SK-N-MC (cell line): Measurements from ENCODE around the gene CD72.
"Not testable (repeated sequence)": the region's sequence is repeated elsewhere in the genome, so short reads cannot be mapped to it uniquely, and the experiment has no call there.

ENCODE experiments used
- DNase-seq: peaks from one replicate; pipeline ENCODE4 v3.0.0-alpha.2; 2011; ENCODE audit warnings: low read depth, low spot score
- H3K27ac ChIP-seq: fragments of 200-600 bp; sonication (generic); 2 replicates; pipeline ENCODE4 v1.5.1; 2016; ENCODE audit warnings: mixed run types
- H3K36me3 ChIP-seq: fragments of 200-600 bp; sonication (generic); 2 replicates; pipeline ENCODE4 v1.6.1; 2017; ENCODE audit warnings: antibody characterized with exemption, low read length, mixed read lengths; ENCODE audit not compliant: insufficient read depth
- H3K4me3 ChIP-seq: fragments of 200-600 bp; sonication (generic); 2 replicates; pipeline ENCODE4 v1.5.1; 2016
- H3K9ac ChIP-seq: fragments of 200-600 bp; sonication (generic); 2 replicates; pipeline ENCODE4 v1.8.0; 2017; ENCODE audit warnings: mixed run types, mixed read lengths; ENCODE audit not compliant: insufficient read length
- H3K9me3 ChIP-seq: fragments of 200-600 bp; sonication (generic); 2 replicates; pipeline ENCODE4 v1.6.1; 2017; ENCODE audit warnings: low read depth, mild to moderate bottlenecking, antibody characterized with exemption, low read length, moderate library complexity, mixed read lengths
- EZH2 ChIP-seq: fragments of 200-600 bp; sonication (generic); IDR thresholded peaks from one replicate; pipeline ENCODE4 v1.6.1; 2017; ENCODE audit warnings: antibody characterized with exemption
- FOXP2 ChIP-seq: optimal IDR thresholded peaks from 2 replicates; pipeline ENCODE3; 2011; ENCODE audit warnings: mild to moderate bottlenecking, moderate library complexity; ENCODE audit not compliant: insufficient read depth; ENCODE audit errors: extremely low read length, control extremely low read depth
- POLR2AphosphoS5 ChIP-seq: IDR thresholded peaks from 2 replicates; pipeline ENCODE4 v1.6.1; 2012; ENCODE audit warnings: mild to moderate bottlenecking, low read depth, low read length, borderline replicate concordance

Gene CD72

GRCh38 chr9:35651956-35652828, 34.0 kb upstream of the CD72 start:
- no peak overlapping the region for H3K27ac ChIP-seq

GRCh38 chr9:35650341-35651158, 32.3 kb upstream of the CD72 start, which contains the start of gene SIT1:
SIT1 (minus strand) TSS chr9:35650931; CDS start chr9:35650853, 78 bp downstream.
- DNase-seq = no peak
- H3K9ac ChIP-seq = no peak within 1 kb of the TSS
- no peaks in the 10 kb centered on the region for H3K9me3 ChIP-seq
- TF ChIP-seq FOXP2 (no peak), POLR2AphosphoS5 (no peak), EZH2 (no peak)
- no peak within 1 kb of the TSS for H3K27ac ChIP-seq
- H3K36me3 ChIP-seq = no peaks in the 10 kb centered on the region
- H3K4me3 ChIP-seq = no peak within 1 kb of the TSS

More at GRCh38 chr9:35651956-35652828, 34.0 kb upstream of the CD72 start:
- no peak overlapping the region for H3K4me3 ChIP-seq
- no peaks in the 10 kb centered on the region for H3K36me3 ChIP-seq
- no peak for DNase-seq
- no peak for TF ChIP-seq EZH2
- TF ChIP-seq POLR2AphosphoS5 = no peak
- no peak for TF ChIP-seq FOXP2
- no peaks in the 10 kb centered on the region for H3K9me3 ChIP-seq
- no peak overlapping the region for H3K9ac ChIP-seq

- no peak for TF ChIP-seq FOXP2
- Histone ChIP-seq H3K4me3 (no peak overlapping the region), H3K27ac (no peak overlapping the region), H3K9ac (no peak overlapping the region), H3K9me3 (no peaks in the 10 kb centered on the region), H3K36me3 (no peaks in the 10 kb centered on the region)
- no peak for DNase-seq
Measured at GRCh38 chr9:35649431-35650340, 31.5 kb upstream of the CD72 start.

- H3K27ac ChIP-seq = no peak overlapping the region
- TF ChIP-seq EZH2 (no peak), POLR2AphosphoS5 (peak; percentile 69)
- no peak for DNase-seq
Measured at GRCh38 chr9:35646533-35647265, 28.5 kb upstream of the CD72 start.

GRCh38 chr9:35646153-35646532, 27.9 kb upstream of the CD72 start:
- TF ChIP-seq EZH2 = no peak
- no peak for TF ChIP-seq FOXP2
- TF ChIP-seq POLR2AphosphoS5 = no peak
- H3K36me3 ChIP-seq = no peaks in the 10 kb centered on the region
- peak overlapping the region; percentile 79 for H3K4me3 ChIP-seq
- DNase-seq = no peak
- H3K9ac ChIP-seq = peak overlapping the region; percentile 56
- no peaks in the 10 kb centered on the region for H3K9me3 ChIP-seq
- H3K27ac ChIP-seq = no peak overlapping the region

More at GRCh38 chr9:35646533-35647265, 28.5 kb upstream of the CD72 start:
- Histone ChIP-seq H3K4me3 (peak overlapping the region; percentile 79), H3K36me3 (no peaks in the 10 kb centered on the region), H3K9ac (peak overlapping the region; percentile 56), H3K9me3 (no peaks in the 10 kb centered on the region)

- not testable (repeated sequence) for H3K4me3 ChIP-seq, H3K36me3 ChIP-seq, DNase-seq, H3K9ac ChIP-seq, H3K27ac ChIP-seq, H3K9me3 ChIP-seq
Measured at GRCh38 chr9:35645736-35646135, 27.5 kb upstream of the CD72 start.

GRCh38 chr9:35643046-35643445, 24.8 kb upstream of the CD72 start:
- Histone ChIP-seq H3K36me3 (no peaks in the 10 kb centered on the region), H3K27ac (no peak overlapping the region), H3K9ac (no peak overlapping the region), H3K9me3 (no peaks in the 10 kb centered on the region), H3K4me3 (no peak overlapping the region)
- no peak for DNase-seq
- TF ChIP-seq EZH2 (no peak), POLR2AphosphoS5 (no peak), FOXP2 (no peak)

- not testable (repeated sequence) for H3K36me3 ChIP-seq, H3K9me3 ChIP-seq, H3K27ac ChIP-seq, H3K4me3 ChIP-seq, H3K9ac ChIP-seq, DNase-seq
Measured at GRCh38 chr9:35641478-35641877, 23.3 kb upstream of the CD72 start.

GRCh38 chr9:35640431-35640830, 22.2 kb upstream of the CD72 start:
- H3K36me3 ChIP-seq, H3K27ac ChIP-seq, DNase-seq, H3K9ac ChIP-seq, H3K4me3 ChIP-seq, H3K9me3 ChIP-seq: not testable (repeated sequence)
